K562 (cell line): ENCODE data around the gene CNPY2. TPM values are rescaled to one million over a fixed set of nuclear protein-coding genes. Genes with fewer than 3 reads are reported as not detected.

ENCODE experiments used
- ATF7 ChIP-seq: fragments of 450-650 bp; IDR thresholded peaks from 2 replicates; pipeline ENCODE4 v1.7.1; 2014; ENCODE audit warnings: mild to moderate bottlenecking, moderate library complexity
- BRD9 ChIP-seq: fragments of 450-650 bp; IDR thresholded peaks from 2 replicates; pipeline ENCODE4 v1.6.1; 2018; ENCODE audit warnings: low read depth; ENCODE audit not compliant: partially characterized antibody
- MYC ChIP-seq, 2 experiments: fragments of 250-450 bp in 1 of 2; sonication (Bioruptor Pico) in 1 of 2; IDR thresholded peaks; 2 replicates each; pipeline versions ENCODE4 v1.5.1 to v1.6.1; 2012 to 2021; ENCODE audit warnings: low read depth in 2 of 2, borderline replicate concordance in 1 of 2, improper control_type of control experiment in 1 of 2, low read length in 1 of 2, mild to moderate bottlenecking in 1 of 2, moderate library complexity in 1 of 2
- NR4A1 ChIP-seq, 2 experiments: fragments of 250-450 bp in 1 of 2; fragments of 450-650 bp in 1 of 2; sonication (Bioruptor Pico) in 1 of 2; IDR thresholded peaks; 2 replicates each; pipeline versions ENCODE4 v1.4.0 to v1.6.1; 2016 to 2020; ENCODE audit warnings: mild to moderate bottlenecking in 2 of 2, missing compliant biosample characterization in 1 of 2, missing genetic modification characterization in 1 of 2, moderate library complexity in 1 of 2
- SMAD4 ChIP-seq: fragments of 250-450 bp; sonication (Bioruptor Pico); conservative IDR thresholded peaks from 2 replicates; pipeline ENCODE4 v1.8.0; 2021; ENCODE audit warnings: inconsistent platforms, mild to moderate bottlenecking, moderate library complexity
- STAT5B ChIP-seq: fragments of 250-450 bp; sonication (Bioruptor Pico); IDR thresholded peaks from 2 replicates; pipeline ENCODE4 v1.8.0; 2021; ENCODE audit warnings: mild to moderate bottlenecking, inconsistent platforms
- ZBTB7A ChIP-seq: IDR thresholded peaks from 2 replicates; pipeline ENCODE4 v1.6.1; 2011; ENCODE audit warnings: low read depth, mild to moderate bottlenecking, low read length, moderate library complexity, borderline replicate concordance; ENCODE audit not compliant: control insufficient read depth
- ZNF79 ChIP-seq: fragments of 250-450 bp; sonication (Bioruptor Pico); IDR thresholded peaks from 2 replicates; pipeline ENCODE4 v1.4.0; 2020; ENCODE audit warnings: low read depth, mild to moderate bottlenecking, moderate library complexity
- ZSCAN32 ChIP-seq: fragments of 450-650 bp; formaldehyde crosslinking; IDR thresholded peaks from 2 replicates; pipeline ENCODE4 v1.4.0; 2020; ENCODE audit warnings: mild to moderate bottlenecking, moderate library complexity
- polyA plus RNA-seq, 8 experiments: library from polyadenylated mRNA; depleted of rRNA in 4 of 8; stranded (reverse) in 5 of 8; unstranded in 3 of 8; fragments of >200 nt; fragmentation: Nextera tagmentation in 2 of 8; fragmentation: Illumina TruSeq in 1 of 8; extraction: Ambion mirVana in 2 of 8; extraction: Trizol in 1 of 8; gene quantifications; 2 replicates each; pipeline versions ENCODE4 v1.2.1 to v1.2.3, GENCODE V29; 2011 to 2014; ENCODE audit warnings: inconsistent platforms in 1 of 8, missing spikeins in 1 of 8
- total RNA-seq, 7 experiments: library from RNA; depleted of rRNA in 6 of 7; stranded (reverse); fragments of >200 nt in 6 of 7; fragmentation: Illumina TruSeq in 2 of 7; extraction: Trizol in 2 of 7; gene quantifications; 2 replicates each; pipeline versions ENCODE4 v1.2.1 to v1.2.3, GENCODE V29; 2011 to 2021; ENCODE audit warnings: low replicate concordance in 1 of 7
- TF ChIP-seq, protein P1 (sequence below): fragments of 250-450 bp; sonication (Bioruptor Pico); IDR thresholded peaks from 2 replicates; pipeline ENCODE4 v1.4.0; 2020
- TF ChIP-seq, protein P2 (sequence below): fragments of 250-450 bp; sonication (Bioruptor Pico); IDR thresholded peaks from 2 replicates; pipeline ENCODE4 v1.5.0; 2020; ENCODE audit warnings: mild to moderate bottlenecking, borderline replicate concordance
- TF ChIP-seq, protein P3 (sequence below): fragments of 250-450 bp; sonication (Bioruptor Pico); IDR thresholded peaks from 2 replicates; pipeline ENCODE4 v1.4.0; 2020; ENCODE audit warnings: mild to moderate bottlenecking, moderate library complexity

The CNPY2 gene
- total and polyA plus RNA-seq, 9 of the 15 experiments (the other 6 are each of a cell fraction or from before 2014, with no cell fraction given): 33.8 to 190 (median 138) TPM

DNA sequence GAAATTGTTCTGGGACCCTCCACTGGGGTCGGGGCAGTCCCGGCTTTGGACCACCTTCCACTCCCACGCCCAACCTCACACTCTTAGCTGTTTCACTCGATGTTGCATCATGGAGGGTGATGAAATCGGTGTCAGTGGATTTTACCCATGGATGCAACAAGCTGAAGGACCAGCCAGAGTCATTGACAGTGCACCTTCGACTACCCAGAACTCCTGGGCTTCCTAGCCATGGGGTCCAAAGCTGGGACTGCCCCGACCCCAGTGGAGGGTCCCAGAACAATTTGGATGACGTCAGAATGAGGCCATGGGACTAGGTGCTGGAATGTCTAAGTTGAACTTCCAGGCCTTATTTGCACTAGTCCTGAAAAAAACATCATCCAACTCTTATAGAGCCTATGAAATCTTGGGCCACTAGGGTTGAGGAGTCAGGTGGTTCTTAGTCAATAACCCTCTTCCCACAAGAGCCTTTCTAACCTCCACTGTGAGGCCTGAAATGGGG, 22.0 kb upstream of the CNPY2 start (continued):
- TF ChIP-seq SMAD4 (CRISPR knock-in tag) (peak; percentile 89), NR4A1 (CRISPR knock-in tag; IDR thresholded peaks at IDR 0.05) (no peak), NR4A1 (tag; IDR thresholded peaks at IDR 0.05) (peak; percentile 68; the same call in 1 of the 2 replicates), STAT5B (CRISPR knock-in tag) (no peak), ZNF79 (CRISPR knock-in tag) (peak; percentile 49; the same call in 1 of the 2 replicates), ATF7 (peak; percentile 92), ZBTB7A (peak; percentile 26; the same call in 1 of the 2 replicates), BRD9 (peak; percentile 30), MYC (IDR thresholded peaks at IDR 0.05; ENCODE audit: low read depth, low read length) (peak; percentile 74; the same call in 1 of the 2 replicates), MYC (CRISPR knock-in tag; IDR thresholded peaks at IDR 0.05; ENCODE audit: borderline replicate concordance, low read depth) (no peak), ZSCAN32 (CRISPR knock-in tag) (peak; percentile 79)
- TF ChIP-seq, protein P1, sequence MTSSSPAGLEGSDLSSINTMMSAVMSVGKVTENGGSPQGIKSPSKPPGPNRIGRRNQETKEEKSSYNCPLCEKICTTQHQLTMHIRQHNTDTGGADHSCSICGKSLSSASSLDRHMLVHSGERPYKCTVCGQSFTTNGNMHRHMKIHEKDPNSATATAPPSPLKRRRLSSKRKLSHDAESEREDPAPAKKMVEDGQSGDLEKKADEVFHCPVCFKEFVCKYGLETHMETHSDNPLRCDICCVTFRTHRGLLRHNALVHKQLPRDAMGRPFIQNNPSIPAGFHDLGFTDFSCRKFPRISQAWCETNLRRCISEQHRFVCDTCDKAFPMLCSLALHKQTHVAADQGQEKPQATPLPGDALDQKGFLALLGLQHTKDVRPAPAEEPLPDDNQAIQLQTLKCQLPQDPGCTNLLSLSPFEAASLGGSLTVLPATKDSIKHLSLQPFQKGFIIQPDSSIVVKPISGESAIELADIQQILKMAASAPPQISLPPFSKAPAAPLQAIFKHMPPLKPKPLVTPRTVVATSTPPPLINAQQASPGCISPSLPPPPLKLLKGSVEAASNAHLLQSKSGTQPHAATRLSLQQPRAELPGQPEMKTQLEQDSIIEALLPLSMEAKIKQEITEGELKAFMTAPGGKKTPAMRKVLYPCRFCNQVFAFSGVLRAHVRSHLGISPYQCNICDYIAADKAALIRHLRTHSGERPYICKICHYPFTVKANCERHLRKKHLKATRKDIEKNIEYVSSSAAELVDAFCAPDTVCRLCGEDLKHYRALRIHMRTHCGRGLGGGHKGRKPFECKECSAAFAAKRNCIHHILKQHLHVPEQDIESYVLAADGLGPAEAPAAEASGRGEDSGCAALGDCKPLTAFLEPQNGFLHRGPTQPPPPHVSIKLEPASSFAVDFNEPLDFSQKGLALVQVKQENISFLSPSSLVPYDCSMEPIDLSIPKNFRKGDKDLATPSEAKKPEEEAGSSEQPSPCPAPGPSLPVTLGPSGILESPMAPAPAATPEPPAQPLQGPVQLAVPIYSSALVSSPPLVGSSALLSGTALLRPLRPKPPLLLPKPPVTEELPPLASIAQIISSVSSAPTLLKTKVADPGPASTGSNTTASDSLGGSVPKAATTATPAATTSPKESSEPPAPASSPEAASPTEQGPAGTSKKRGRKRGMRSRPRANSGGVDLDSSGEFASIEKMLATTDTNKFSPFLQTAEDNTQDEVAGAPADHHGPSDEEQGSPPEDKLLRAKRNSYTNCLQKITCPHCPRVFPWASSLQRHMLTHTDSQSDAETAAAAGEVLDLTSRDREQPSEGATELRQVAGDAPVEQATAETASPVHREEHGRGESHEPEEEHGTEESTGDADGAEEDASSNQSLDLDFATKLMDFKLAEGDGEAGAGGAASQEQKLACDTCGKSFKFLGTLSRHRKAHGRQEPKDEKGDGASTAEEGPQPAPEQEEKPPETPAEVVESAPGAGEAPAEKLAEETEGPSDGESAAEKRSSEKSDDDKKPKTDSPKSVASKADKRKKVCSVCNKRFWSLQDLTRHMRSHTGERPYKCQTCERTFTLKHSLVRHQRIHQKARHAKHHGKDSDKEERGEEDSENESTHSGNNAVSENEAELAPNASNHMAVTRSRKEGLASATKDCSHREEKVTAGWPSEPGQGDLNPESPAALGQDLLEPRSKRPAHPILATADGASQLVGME (CRISPR knock-in tag): peak; percentile 52; the same call in 1 of the 2 replicates
- TF ChIP-seq, protein P2, sequence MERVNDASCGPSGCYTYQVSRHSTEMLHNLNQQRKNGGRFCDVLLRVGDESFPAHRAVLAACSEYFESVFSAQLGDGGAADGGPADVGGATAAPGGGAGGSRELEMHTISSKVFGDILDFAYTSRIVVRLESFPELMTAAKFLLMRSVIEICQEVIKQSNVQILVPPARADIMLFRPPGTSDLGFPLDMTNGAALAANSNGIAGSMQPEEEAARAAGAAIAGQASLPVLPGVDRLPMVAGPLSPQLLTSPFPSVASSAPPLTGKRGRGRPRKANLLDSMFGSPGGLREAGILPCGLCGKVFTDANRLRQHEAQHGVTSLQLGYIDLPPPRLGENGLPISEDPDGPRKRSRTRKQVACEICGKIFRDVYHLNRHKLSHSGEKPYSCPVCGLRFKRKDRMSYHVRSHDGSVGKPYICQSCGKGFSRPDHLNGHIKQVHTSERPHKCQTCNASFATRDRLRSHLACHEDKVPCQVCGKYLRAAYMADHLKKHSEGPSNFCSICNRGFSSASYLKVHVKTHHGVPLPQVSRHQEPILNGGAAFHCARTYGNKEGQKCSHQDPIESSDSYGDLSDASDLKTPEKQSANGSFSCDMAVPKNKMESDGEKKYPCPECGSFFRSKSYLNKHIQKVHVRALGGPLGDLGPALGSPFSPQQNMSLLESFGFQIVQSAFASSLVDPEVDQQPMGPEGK (CRISPR knock-in tag): peak; percentile 49; the same call in 1 of the 2 replicates
- TF ChIP-seq, protein P3, sequence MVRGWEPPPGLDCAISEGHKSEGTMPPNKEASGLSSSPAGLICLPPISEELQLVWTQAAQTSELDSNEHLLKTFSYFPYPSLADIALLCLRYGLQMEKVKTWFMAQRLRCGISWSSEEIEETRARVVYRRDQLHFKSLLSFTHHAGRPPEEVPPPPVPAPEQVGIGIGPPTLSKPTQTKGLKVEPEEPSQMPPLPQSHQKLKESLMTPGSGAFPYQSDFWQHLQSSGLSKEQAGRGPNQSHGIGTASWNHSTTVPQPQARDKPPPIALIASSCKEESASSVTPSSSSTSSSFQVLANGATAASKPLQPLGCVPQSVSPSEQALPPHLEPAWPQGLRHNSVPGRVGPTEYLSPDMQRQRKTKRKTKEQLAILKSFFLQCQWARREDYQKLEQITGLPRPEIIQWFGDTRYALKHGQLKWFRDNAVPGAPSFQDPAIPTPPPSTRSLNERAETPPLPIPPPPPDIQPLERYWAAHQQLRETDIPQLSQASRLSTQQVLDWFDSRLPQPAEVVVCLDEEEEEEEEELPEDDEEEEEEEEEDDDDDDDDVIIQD (CRISPR knock-in tag): no peak
